GM06990 (cell line): ENCODE data around the gene NPBWR2.

Source experiments
- DNase-seq: peaks from one replicate; pipeline ENCODE4 v3.0.0-alpha.2; 2011; ENCODE audit not compliant: insufficient read length; ENCODE audit errors: extremely low read depth
- H3K27me3 ChIP-seq: replicated peaks from 2 replicates; pipeline ENCODE4 v1.6.0; 2011; ENCODE audit warnings: low read length; ENCODE audit not compliant: control insufficient read depth, insufficient read depth
- H3K36me3 ChIP-seq: 2 replicates; pipeline ENCODE4 v1.5.1; 2011; ENCODE audit warnings: low read length; ENCODE audit not compliant: control insufficient read depth, insufficient read depth
- H3K4me3 ChIP-seq: replicated peaks from 2 replicates; pipeline ENCODE4 v1.5.1; 2011; ENCODE audit warnings: low read depth, mild to moderate bottlenecking, control low read depth, low read length
- TF ChIP-seq, protein P1 (sequence below): IDR thresholded peaks from 2 replicates; pipeline ENCODE4 v1.5.1; 2011; ENCODE audit warnings: low read length, control low read depth, mild to moderate bottlenecking, inconsistent platforms; ENCODE audit not compliant: insufficient read depth, poor library complexity, severe bottlenecking

NPBWR2 gene

DNA sequence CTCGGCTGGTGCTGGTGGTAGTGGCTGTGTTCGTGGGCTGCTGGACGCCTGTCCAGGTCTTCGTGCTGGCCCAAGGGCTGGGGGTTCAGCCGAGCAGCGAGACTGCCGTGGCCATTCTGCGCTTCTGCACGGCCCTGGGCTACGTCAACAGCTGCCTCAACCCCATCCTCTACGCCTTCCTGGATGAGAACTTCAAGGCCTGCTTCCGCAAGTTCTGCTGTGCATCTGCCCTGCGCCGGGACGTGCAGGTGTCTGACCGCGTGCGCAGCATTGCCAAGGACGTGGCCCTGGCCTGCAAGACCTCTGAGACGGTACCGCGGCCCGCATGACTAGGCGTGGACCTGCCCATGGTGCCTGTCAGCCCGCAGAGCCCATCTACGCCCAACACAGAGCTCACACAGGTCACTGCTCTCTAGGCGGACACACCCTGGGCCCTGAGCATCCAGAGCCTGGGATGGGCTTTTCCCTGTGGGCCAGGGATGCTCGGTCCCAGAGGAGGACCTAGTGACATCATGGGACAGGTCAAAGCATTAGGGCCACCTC, 8.8 kb downstream of the NPBWR2 start:
- DNase-seq, result no peak
- H3K4me3 ChIP-seq, result no peak overlapping the region
- peaks cover 1% of the 10 kb centered on the region; the same call in 1 of the 2 replicates for H3K27me3 ChIP-seq
- no peaks in the 10 kb centered on the region for H3K36me3 ChIP-seq
- TF ChIP-seq, protein P1, sequence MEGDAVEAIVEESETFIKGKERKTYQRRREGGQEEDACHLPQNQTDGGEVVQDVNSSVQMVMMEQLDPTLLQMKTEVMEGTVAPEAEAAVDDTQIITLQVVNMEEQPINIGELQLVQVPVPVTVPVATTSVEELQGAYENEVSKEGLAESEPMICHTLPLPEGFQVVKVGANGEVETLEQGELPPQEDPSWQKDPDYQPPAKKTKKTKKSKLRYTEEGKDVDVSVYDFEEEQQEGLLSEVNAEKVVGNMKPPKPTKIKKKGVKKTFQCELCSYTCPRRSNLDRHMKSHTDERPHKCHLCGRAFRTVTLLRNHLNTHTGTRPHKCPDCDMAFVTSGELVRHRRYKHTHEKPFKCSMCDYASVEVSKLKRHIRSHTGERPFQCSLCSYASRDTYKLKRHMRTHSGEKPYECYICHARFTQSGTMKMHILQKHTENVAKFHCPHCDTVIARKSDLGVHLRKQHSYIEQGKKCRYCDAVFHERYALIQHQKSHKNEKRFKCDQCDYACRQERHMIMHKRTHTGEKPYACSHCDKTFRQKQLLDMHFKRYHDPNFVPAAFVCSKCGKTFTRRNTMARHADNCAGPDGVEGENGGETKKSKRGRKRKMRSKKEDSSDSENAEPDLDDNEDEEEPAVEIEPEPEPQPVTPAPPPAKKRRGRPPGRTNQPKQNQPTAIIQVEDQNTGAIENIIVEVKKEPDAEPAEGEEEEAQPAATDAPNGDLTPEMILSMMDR, result no peak

- DNase-seq, result no peak
- TF ChIP-seq, protein P1, result no peak
- H3K27me3 ChIP-seq, result no peaks in the 10 kb centered on the region
- H3K4me3 ChIP-seq, result no peak overlapping the region
- H3K36me3 ChIP-seq, result no peaks in the 10 kb centered on the region
Observed at GRCh38 chr20:64096535-64096934, 10.8 kb downstream of the NPBWR2 start.

GRCh38 chr20:64095927-64096326, 11.4 kb downstream of the NPBWR2 start:
- TF ChIP-seq, protein P1, result no peak
- H3K36me3 ChIP-seq, result no peaks in the 10 kb centered on the region
- H3K4me3 ChIP-seq, result no peak overlapping the region
- DNase-seq, result no peak
- no peaks in the 10 kb centered on the region for H3K27me3 ChIP-seq

GRCh38 chr20:64095455-64095854, 11.9 kb downstream of the NPBWR2 start:
- Histone ChIP-seq H3K36me3 (no peaks in the 10 kb centered on the region), H3K4me3 (no peak overlapping the region), H3K27me3 (no peaks in the 10 kb centered on the region)
- DNase-seq, result no peak
- TF ChIP-seq, protein P1, result no peak

- H3K36me3 ChIP-seq, result no peaks in the 10 kb centered on the region
- H3K27me3 ChIP-seq, result peaks cover 3% of the 10 kb centered on the region; the same call in 1 of the 2 replicates
- no peak for DNase-seq
- TF ChIP-seq, protein P1, result no peak
- no peak overlapping the region for H3K4me3 ChIP-seq
Observed at GRCh38 chr20:64093013-64093503, 14.3 kb downstream of the NPBWR2 start.
